ENCODE results near the gene NDUFA13. TPM values are rescaled to one million over a fixed set of nuclear protein-coding genes. Genes with fewer than 3 reads are reported as not detected.

Gene NDUFA13
- total RNA-seq, 1 donor from 2014 or later: 342 TPM

DNA sequence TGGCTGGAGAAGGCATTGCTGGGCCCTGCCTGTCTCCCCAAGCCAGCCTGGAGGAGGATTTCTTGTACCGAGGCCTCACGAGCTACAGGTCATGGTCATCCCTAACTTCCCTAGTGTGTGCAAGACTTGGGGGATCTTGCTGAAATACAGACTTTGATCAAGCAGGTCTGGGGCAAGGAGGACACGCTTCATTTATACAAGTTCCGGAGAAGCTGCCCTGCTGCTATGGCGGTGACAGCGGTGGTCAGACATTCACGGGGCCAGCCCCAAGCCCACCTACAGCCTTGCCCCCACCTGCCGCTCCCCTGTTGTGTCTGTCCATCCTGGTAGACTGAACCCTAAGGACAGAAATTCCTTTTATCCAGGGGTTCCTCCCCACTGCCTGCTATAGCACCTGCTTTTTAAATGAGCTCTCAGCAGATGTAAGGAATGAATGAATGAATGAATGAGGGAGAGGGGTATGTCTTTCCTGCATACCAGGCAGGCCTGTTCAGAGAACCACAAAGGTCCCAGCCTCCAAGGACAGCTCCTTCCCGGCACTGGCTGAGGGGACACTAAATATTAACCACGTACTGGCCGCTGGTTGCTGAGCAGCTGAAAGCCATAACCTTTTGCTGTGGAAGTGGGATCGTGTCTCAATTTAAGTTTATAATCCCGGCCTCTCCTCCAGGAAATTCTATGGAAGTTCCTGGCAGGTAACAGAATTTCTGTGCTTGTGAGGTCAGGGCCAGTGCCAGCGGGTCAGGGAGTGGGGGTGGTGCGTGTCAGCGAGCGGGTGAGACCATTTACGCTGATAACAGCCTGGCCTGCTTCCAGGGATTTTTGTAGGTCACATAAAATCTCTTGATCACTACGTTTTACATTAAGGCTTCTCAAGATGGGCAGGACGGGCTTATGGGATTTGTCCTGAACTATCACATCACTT lies 27.8 kb upstream of the NDUFA13 start:
- H3K27me3 Mint-ChIP-seq (ENCODE audit: low read depth): no peaks in the 10 kb centered on the region
- peak overlapping the region; percentile 97 for H3K27ac Mint-ChIP-seq
- H3K36me3 Mint-ChIP-seq: peaks cover 2% of the 10 kb centered on the region
- peaks cover 61% of the 10 kb centered on the region for H3K4me1 Mint-ChIP-seq
- peak overlapping the region; percentile 36 for H3K4me3 Mint-ChIP-seq
- no peak for DNase-seq (ENCODE audit: low spot score in 2 of 2, unreplicated experiment in 2 of 2)
- H3K9me3 Mint-ChIP-seq: no peaks in the 10 kb centered on the region
- TF ChIP-seq, protein P1, sequence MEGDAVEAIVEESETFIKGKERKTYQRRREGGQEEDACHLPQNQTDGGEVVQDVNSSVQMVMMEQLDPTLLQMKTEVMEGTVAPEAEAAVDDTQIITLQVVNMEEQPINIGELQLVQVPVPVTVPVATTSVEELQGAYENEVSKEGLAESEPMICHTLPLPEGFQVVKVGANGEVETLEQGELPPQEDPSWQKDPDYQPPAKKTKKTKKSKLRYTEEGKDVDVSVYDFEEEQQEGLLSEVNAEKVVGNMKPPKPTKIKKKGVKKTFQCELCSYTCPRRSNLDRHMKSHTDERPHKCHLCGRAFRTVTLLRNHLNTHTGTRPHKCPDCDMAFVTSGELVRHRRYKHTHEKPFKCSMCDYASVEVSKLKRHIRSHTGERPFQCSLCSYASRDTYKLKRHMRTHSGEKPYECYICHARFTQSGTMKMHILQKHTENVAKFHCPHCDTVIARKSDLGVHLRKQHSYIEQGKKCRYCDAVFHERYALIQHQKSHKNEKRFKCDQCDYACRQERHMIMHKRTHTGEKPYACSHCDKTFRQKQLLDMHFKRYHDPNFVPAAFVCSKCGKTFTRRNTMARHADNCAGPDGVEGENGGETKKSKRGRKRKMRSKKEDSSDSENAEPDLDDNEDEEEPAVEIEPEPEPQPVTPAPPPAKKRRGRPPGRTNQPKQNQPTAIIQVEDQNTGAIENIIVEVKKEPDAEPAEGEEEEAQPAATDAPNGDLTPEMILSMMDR (IDR thresholded peaks at IDR 0.05; ENCODE audit: unreplicated experiment): no peak

DNA sequence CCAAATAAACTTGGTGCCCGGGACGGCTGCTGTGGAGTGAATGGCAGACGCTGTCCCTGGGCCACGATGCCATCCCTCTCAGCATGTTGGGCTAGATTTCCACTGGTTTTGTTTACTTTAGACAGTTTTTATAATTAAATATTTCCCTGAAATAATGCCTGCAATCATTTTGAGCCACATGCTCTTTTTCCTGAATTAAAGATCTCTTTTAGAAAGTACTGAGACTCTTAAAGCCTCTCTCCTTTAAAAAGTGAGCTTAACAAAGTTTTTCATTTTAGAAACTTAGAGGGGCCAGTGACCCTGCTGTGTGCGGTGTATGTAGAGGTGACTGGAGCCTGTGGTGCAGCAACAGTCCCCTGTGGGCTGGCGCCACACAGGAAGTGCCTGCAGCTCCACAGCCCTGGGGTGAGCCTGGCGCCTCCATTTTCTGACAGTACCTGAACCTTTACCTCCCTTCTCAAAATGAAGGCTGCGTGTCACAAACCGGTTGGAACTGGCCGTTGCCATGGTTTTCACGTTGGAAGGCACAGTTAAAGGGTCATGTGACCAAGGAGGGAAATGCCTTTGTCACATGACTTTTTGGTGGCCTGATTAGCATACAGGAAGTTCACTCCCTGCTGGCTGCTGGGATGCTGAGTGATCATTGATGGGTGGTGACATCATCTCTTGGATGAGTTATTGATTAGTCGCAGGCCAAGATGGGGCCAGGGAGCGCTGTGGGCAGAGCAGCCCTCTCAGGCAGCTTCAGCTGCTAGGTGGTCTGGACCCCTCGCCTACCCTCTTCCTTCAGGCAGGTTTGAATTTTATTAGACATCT lies 26.9 kb upstream of the NDUFA13 start:
- H3K27me3 Mint-ChIP-seq (ENCODE audit: low read depth): no peaks in the 10 kb centered on the region
- no peaks in the 10 kb centered on the region for H3K36me3 Mint-ChIP-seq
- H3K9me3 Mint-ChIP-seq: no peaks in the 10 kb centered on the region
- TF ChIP-seq, protein P1 (IDR thresholded peaks at IDR 0.05; ENCODE audit: unreplicated experiment): no peak
- peak overlapping the region; percentile 36 for H3K4me3 Mint-ChIP-seq
- H3K4me1 Mint-ChIP-seq: peaks cover 59% of the 10 kb centered on the region
- H3K27ac Mint-ChIP-seq: peak overlapping the region; percentile 97
- peak in 1 of 2 experiments; percentile 69 for DNase-seq (ENCODE audit: low spot score in 2 of 2, unreplicated experiment in 2 of 2)

DNA sequence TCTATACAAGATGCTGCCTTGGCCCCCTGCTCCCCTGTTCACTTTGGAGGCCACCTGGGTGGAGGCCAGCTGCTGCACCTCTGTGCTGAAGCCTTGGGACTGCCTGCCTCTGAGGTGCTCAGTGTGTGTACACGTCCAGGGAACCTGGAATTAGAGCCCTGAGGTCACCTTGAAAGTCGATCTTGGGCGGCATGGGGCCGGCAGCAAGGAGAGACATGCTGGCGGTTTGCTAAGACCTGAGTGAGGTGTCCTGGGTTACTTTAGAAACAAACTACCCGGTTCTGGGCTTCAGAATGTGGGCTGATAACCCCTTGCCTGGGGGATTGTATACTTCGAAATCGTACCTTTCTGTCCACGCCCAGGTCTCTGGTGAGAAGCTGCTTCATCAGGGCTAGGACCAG lies 26.2 kb upstream of the NDUFA13 start:
- DNase-seq (ENCODE audit: low spot score in 2 of 2, unreplicated experiment in 2 of 2): no peak
- Mint-ChIP-seq H3K36me3 (peaks cover 3% of the 10 kb centered on the region), H3K4me1 (peaks cover 56% of the 10 kb centered on the region), H3K27me3 (ENCODE audit: low read depth) (no peaks in the 10 kb centered on the region), H3K4me3 (no peak overlapping the region), H3K9me3 (no peaks in the 10 kb centered on the region), H3K27ac (peak overlapping the region; percentile 97)
- TF ChIP-seq, protein P1 (IDR thresholded peaks at IDR 0.05; ENCODE audit: unreplicated experiment): no peak

DNA sequence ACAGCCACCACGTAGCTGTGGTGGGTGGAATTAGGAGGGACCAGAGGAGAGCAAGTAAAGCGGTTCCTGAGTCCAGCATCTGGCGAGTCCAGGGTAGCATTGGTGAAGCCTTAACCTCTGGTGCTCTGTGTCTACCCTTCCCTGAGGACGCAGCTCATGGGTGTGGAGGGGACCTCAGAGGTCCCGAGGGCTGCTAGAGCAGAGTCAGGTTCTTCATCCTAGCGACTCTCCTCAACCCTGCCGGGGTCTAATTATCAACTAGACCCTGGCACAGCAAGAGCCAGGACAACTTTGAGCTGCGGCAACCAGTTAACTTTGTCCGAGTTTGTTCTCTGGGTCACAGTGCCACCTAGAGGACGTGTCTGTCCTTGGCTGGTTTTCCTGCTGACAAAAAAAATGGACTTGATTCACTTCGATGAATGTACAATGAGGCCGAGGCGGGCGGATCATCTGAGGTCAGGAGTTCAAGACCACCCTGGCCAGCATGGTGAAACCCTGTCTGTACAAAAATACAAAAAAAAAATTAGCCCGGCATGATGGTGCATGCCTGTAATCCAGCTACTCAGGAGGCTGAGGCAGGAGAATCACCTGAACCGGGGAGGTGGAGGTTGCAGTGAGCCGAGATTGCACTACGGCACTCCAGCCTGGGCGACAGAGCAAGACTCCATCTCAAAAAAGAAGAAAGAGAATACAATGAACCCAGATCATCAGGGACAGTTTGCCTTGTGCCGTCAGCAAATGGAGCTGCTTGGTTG lies 25.6 kb upstream of the NDUFA13 start:
- no peaks in the 10 kb centered on the region for H3K27me3 Mint-ChIP-seq (ENCODE audit: low read depth)
- peak overlapping the region; percentile 97 for H3K27ac Mint-ChIP-seq
- no peak overlapping the region for H3K4me3 Mint-ChIP-seq
- H3K4me1 Mint-ChIP-seq: peaks cover 50% of the 10 kb centered on the region
- H3K36me3 Mint-ChIP-seq: peaks cover 4% of the 10 kb centered on the region
- DNase-seq (ENCODE audit: low spot score in 2 of 2, unreplicated experiment in 2 of 2): peak in 1 of 2 experiments; percentile 79
- no peaks in the 10 kb centered on the region for H3K9me3 Mint-ChIP-seq
- TF ChIP-seq, protein P1 (IDR thresholded peaks at IDR 0.05; ENCODE audit: unreplicated experiment): peak; percentile 78

DNA sequence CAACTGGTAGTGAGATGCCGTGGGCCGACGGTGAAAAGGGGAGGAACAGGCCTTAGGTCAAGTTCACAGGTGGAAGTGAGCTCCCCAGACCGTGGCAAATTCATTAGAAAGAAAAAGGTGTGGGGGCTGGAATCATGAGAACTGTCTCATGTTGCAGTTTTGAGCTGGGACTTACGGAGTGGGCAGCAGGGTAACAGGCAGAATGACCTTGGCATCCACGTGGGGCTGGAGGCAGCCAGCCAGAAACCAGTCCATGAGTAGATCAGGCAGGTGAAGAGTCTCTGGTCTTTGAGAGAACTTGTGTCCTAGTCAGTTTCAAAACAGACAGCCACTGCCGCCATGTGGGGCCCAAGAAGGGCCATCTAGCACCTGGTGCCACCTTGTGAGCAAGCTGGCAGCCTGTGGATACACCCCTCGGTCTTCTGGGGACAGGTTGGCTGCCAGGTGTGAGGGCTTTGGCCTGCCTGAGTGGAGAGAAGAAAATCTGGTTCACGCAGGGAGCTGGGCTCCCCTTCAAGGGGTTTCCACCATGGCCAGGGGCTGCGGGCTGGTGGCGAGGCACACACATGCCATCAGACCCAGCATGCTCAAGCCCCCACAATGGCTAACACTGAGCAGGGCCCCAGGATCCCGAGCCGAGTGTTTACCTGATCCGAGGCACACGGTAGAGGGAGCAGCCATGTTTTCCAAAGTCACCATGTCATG lies 24.6 kb upstream of the NDUFA13 start:
- Mint-ChIP-seq H3K36me3 (peaks cover 10% of the 10 kb centered on the region), H3K27ac (no peak overlapping the region)
- TF ChIP-seq, protein P1 (IDR thresholded peaks at IDR 0.05; ENCODE audit: unreplicated experiment): no peak

More for the DNA sequence above, 24.6 kb upstream of the NDUFA13 start:
- Mint-ChIP-seq H3K9me3 (no peaks in the 10 kb centered on the region), H3K4me1 (peaks cover 39% of the 10 kb centered on the region), H3K27me3 (ENCODE audit: low read depth) (no peaks in the 10 kb centered on the region), H3K4me3 (no peak overlapping the region)
- DNase-seq (ENCODE audit: low spot score in 2 of 2, unreplicated experiment in 2 of 2): no peak

Data from mesothelial cell of epicardium (in vitro differentiated cells).